GM19239 (cell line): ENCODE results near the gene OR13J1.
A peak's percentile ranks its signal among the peaks of the same experiment; 100 is the strongest.
"Not testable (repeated sequence)": the region's sequence is repeated elsewhere in the genome, so short reads cannot be mapped to it uniquely, and the experiment has no call there.

Source experiments
- DNase-seq: peaks from one replicate; pipeline ENCODE4 v3.0.0; 2011; ENCODE audit warnings: low spot score; ENCODE audit not compliant: insufficient read length
- FAIRE-seq: peaks from 2 replicates; lab custom pipeline; 2011; peaks lifted over from hg19 to GRCh38; lab: Jason Lieb, UNC

The OR13J1 gene

DNA sequence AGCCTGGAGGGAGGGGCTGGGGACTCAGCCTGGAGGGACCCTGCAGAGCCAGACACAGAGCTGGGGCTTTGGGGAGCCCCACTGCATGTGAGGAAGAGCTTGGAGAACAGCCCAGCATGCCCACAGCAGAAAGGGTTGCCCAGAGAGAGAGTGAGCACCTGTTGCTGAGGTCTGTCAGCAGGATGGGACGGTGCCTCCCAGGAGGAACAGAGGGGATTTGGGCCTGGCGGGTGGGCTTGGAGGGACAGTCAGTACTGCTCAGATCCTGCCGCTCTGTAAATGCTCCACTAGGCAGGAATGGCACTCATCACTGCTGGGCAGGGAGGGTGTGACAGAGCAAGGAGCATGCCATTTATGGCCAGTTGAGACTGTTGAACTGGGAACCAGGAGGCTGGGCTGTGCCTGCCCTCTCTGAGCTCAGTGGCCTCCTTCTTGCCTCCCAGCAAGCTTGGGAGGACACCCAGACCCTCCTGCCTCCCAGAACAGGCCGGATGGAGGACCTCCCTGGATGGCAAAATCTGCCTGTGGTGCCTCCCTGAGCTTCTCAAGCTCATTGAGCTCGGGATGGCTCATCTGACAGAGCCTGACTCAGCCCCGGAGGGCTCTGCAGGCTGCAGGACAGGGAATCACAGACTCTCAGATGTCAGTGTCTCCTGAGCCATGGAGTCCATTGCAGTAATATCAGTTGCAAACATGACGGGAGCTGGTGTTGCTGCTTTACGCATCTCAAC is 35.0 kb upstream of the OR13J1 start:
- DNase-seq: no peak
- no peak for FAIRE-seq

- DNase-seq (no peak), FAIRE-seq (no peak)
These were observed 34.1 kb upstream of the OR13J1 start for GRCh38 chr9:35904338-35904737.

- peak; percentile 93 for FAIRE-seq
These were observed 32.8 kb upstream of the OR13J1 start for GRCh38 chr9:35903049-35903448.

GRCh38 chr9:35899021-35899420 is 28.8 kb upstream of the OR13J1 start:
- FAIRE-seq (no peak), DNase-seq (no peak)

More at GRCh38 chr9:35903049-35903448, 32.8 kb upstream of the OR13J1 start:
- peak; percentile 50 for DNase-seq

- DNase-seq (no peak), FAIRE-seq (no peak)
These were observed 28.1 kb upstream of the OR13J1 start for GRCh38 chr9:35898337-35898736.

DNA sequence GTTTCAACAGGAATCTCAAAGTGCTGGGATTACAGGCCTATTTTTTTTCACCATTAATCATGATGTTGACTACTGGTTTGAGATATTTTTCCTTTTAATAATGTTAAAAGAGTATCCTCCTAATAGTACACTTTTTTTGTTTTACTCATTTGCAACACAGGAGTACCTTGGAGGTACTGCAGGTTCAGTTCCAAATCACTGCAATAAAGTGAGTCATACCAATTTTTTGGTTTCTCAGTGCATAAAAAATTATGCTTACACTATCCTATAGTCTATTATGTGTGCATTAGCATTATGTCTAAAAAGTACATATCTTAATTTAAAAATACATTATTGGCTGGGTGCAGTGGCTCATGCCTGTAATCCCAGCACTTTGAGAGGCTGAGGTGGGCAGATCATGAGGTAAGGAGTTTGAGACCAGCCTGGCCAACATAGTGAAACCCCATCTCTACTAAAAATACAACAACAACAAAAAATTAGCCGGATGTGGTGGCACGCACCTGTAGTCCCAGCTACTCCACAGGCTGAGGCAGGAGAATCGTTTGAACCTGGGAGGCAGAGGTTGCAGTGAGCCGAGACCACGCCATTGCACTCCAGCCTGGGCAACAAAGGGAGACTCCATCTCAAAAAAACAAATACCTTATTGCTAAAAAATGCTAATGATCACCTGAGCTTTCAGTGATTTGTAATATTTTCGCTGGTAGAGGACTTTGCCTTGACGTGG is 27.3 kb upstream of the OR13J1 start:
- DNase-seq: not testable (repeated sequence)

GRCh38 chr9:35896570-35896969 is 26.4 kb upstream of the OR13J1 start:
- FAIRE-seq (no peak), DNase-seq (no peak)

More for the DNA sequence above, 27.3 kb upstream of the OR13J1 start:
- not testable (repeated sequence) for FAIRE-seq

- no peak for DNase-seq
- FAIRE-seq: no peak
These were observed 21.9 kb upstream of the OR13J1 start for GRCh38 chr9:35892051-35892450.

- FAIRE-seq: no peak
- DNase-seq: no peak
These were observed 21.4 kb upstream of the OR13J1 start for GRCh38 chr9:35891646-35892045.

DNA sequence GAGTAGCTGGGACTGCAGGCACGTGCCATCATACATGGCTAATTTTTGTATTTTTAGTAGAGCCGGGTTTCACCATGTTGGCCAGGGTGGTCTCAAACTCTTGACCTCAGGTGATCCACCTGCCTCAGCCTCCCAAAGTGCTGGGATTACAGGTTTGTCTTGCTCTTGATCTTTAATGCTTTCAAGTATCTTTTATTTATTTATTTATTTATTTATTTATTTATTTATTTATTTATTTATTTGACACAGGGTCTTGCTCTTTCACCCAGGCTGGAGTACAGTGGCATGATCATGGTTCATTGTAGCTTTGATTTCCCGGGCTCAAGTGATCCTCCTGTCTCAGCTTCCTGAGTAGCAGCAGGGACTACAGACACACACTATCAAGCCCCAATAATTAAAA is 14.7 kb upstream of the OR13J1 start:
- FAIRE-seq, DNase-seq: not testable (repeated sequence)

- DNase-seq (no peak), FAIRE-seq (no peak)
These were observed 12.8 kb upstream of the OR13J1 start for GRCh38 chr9:35882996-35883395.

GRCh38 chr9:35882263-35882848 is 12.2 kb upstream of the OR13J1 start:
- peak; percentile 65 for DNase-seq
- FAIRE-seq: peak; percentile 95

- DNase-seq (no peak), FAIRE-seq (no peak)
These were observed 2.3 kb upstream of the OR13J1 start for GRCh38 chr9:35872505-35872904.

DNA sequence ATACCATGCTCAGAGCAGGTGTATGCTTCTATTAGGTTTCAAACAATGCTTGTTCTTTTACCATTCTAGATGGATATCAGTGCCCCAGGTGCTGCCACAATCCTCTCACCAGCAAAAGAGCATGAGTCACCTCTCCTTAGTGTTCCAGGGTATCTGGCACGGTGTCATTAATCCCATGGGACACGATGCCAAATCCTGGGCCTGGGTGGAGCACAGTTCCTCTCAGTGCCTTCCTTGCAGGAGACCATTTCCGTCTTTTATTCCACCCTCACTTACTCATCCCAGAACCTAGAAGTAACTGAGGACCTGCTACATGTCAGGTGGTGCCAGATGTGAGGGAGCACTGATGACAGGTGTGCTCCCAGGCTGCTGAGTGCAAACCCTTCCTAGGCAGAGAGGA is 1.3 kb upstream of the OR13J1 start:
- no peak for DNase-seq
- FAIRE-seq: no peak

- no peak for DNase-seq
- no peak for FAIRE-seq
These were observed 482 bp downstream of the OR13J1 start for GRCh38 chr9:35869621-35870216.

DNA sequence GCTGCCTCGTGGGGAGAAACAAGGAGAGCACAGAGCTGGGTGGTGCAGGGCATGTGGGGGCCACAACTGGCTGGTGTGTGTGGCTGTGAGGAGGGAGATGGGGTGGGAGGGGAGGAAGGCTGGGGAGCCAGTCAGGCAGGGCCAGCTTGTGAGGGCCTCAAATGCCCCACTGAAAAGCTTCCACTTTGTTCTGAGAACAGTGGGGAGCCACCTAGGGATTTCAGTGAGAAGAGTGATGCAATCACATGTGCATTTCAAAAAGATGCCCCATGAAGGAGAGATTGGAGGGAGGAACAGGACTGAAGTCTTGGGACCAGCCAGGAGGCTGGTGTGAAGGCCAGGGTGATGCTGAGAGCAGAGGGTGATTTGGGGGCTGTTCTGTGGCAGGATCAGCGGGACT is 1.3 kb downstream of the OR13J1 start:
- FAIRE-seq (no peak), DNase-seq (no peak)

- no peak for DNase-seq
- no peak for FAIRE-seq
These were observed 2.7 kb downstream of the OR13J1 start for GRCh38 chr9:35867538-35867937.

DNA sequence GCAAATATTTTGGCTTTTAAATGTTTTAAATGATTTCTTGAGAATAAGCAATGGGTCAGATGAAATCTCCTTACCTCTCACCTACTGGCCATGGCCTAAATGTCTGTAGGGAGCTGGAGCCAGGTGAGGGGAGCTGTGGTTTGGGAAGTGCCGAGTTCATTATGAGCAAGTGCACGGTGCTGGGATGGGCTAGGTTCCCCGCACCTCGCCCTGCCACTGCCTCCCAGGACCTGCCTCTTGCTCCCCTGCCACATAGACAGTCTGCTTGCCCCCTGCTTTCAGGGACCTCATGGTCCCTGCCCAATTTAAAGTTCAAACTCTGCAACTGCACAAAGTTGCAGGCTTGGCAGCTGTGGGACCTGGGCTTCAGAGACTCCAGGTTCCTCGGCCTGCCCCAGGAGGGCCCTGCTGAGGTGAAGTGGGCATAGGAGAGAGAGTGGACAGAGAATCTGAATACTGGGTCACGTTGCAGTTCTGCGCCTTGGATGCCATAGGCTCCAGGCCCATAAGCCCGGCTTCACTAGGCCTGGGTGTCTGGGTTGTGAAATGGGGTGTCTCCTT is 5.4 kb downstream of the OR13J1 start:
- FAIRE-seq (no peak), DNase-seq (no peak)

GRCh38 chr9:35863583-35863982 is 6.6 kb downstream of the OR13J1 start:
- FAIRE-seq (no peak), DNase-seq (no peak)

GRCh38 chr9:35862328-35862727 is 7.9 kb downstream of the OR13J1 start:
- DNase-seq (no peak), FAIRE-seq (no peak)
